HG03571 (cell line): ENCODE measurements around the gene HSP90B1.

Experiments
- ATAC-seq: cut with Tn5 transposase; IDR thresholded peaks from one replicate; pipeline ENCODE4 v1.9.1; 2021; ENCODE audit not compliant: unreplicated experiment

The HSP90B1 gene

DNA sequence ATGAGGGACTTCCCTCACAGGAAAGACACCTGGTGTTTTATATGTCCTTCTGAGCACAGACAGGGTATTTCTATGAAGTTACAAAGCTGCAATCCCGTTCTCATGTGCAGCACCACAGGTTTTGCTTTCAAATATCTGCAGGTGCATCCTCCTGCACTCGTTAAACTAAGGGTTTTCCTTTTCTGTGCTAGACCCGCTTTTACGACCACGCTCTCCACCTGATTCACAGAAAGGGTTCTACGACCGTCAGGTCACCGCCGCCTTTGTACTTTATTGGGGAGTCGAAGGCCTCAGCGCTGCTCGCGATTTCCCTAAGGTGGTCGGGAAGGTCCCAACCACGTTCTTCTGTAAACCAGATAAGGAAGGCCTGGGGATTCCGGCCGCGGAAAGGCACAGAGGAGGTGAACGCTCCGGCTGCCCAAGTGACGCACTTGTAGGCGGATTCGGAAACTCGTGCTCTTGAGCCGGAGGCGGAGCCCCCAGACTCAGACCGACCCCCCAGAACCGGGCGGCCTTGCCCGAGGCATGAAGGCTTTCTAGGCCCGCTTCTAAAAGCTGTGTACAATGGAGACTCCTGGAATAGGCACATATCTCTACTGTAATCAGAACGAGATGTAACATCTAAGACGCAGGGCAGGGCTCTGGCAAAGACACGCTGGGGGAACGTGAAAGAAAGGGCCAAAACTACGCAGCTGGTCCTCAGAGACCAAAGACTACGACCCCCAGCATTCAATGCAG lies 995 bp upstream of the HSP90B1 start:
- ATAC-seq: peak; percentile 20

DNA sequence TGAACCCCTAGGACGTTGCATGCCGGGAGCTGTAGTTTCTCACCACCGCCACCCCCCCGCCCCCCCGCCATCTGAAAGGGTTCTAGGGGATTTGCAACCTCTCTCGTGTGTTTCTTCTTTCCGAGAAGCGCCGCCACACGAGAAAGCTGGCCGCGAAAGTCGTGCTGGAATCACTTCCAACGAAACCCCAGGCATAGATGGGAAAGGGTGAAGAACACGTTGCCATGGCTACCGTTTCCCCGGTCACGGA lies 501 bp upstream of the HSP90B1 start:
- ATAC-seq: no peak

DNA sequence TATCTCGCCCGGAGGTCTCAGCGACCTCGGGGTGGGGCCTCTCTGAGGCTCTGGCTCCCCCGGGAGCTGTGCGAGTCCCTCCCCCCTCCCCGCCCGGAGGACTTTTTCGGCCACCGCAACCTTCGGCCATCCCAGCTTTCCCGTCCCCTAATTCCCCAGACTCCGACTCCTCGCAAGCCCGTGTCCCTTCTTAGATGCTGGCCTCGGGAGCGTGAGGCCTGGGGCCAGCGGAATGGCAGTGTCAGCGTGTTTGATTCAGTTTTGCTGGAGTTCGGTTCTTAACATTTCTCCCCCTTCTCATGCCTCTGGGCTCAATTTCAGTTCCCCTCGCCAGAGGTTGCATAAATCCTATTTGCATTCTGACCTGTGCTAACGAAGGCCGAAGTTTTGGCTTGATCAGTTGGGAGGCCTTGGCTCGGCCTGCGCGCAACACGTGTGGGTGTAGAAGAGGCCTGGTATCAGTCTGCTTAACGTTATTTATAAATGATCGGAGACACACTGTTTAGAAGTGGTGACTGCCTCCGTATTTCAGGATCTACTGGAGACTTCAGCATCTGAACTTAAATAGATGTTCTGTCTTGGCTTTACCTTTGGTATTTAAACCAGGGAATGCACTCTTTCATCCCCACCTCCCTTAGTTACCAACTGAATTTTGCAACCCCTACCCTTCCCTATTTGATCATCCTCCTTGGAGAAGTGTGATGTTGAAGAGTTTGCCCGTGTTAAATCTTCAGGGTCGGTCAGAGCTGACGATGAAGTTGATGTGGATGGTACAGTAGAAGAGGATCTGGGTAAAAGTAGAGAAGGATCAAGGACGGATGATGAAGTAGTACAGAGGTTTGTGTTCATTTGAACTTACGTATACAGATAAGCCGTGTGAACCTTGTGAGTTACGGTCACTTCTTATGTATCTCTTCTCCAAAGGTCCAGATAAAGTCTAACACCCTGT lies 851 bp downstream of the HSP90B1 start:
- no peak for ATAC-seq

DNA sequence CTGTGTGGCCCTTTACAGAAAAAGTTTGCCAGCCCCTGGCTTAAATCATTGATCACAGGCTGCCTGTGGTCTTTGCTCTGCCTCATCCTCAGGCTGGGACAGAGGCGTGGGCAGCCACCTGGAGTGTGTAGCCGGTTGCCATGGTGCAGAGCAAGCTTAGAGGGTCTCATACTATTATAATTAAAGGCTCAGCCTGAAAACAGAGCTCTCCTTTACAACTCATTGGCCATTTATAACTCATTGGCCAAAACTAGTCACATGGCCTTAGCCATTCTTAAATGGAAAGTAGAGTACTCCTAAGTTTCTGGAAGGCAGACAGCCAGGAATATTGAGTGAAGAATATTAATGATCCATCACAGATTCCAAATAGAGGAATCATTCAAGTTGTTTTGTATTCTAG lies 3.0 kb downstream of the HSP90B1 start:
- ATAC-seq: no peak

DNA sequence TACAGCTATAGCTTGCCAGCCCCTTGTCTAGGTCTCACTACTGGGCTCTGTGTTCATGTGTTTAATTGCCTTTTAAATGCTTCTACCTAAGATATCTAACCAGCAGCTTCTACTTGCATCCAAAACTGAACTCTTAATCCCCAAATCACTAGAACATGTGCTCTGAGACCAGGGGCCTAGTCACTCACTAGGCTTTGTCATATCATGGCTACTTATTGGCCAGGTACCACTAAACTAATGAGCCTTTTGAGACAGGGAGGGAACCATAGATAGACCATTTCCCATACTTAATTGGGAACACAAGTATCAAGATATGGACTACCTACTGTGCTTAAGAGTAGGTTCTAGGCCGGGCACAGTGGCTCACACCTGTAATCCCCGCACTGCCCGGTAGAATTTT lies 6.5 kb downstream of the HSP90B1 start:
- no peak for ATAC-seq

DNA sequence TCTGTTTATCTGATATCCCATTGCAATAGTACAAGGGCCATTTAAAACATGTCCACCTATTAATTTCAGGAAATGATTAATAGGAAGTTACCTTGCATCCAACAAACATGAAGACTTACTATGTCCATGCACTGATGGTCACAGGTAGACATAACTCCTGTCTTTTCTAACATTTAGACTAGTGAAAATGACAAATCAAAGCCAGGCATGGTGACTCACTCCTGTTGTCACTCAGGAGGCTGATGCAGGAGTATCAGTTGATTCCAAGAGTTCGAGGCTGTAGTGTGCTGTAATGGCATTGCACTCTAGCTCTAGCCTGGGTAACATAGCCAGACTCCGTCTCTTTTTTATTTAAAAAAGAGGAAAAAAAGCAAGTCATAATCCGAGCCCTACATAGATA lies 14.8 kb downstream of the HSP90B1 start:
- ATAC-seq: no peak

DNA sequence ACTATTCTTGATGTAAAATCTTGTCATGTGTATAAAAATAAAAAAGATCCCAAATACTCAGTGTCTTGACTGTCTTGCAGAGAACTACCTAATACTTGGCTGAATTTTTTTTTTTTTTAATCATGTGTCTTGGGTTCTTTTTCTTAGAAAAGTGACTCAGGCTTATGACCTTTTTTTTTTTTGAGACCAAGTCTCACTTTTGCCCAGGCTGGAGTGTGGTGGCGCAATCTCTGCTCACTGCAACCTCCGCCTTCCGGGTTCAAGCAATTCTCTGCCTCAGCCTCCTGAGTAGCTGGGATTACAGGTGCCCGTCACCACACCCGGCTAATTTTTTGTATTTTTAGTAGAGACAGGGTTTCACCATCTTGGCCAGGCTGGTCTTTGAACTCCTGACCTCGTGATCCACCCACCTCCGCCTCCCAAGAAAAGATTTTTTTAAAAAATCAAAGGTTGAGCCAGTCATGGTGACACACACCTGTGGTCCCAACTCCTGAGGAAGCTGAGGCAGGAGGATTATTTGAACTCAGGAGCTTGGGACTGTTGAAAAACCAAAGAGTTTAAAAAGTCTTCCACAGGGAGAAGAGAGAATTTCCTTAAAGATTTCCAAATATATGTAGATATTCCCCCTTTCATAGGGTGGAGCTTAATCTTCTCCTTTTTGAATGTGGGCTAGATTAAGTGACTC lies 17.8 kb downstream of the HSP90B1 start:
- ATAC-seq: no peak

DNA sequence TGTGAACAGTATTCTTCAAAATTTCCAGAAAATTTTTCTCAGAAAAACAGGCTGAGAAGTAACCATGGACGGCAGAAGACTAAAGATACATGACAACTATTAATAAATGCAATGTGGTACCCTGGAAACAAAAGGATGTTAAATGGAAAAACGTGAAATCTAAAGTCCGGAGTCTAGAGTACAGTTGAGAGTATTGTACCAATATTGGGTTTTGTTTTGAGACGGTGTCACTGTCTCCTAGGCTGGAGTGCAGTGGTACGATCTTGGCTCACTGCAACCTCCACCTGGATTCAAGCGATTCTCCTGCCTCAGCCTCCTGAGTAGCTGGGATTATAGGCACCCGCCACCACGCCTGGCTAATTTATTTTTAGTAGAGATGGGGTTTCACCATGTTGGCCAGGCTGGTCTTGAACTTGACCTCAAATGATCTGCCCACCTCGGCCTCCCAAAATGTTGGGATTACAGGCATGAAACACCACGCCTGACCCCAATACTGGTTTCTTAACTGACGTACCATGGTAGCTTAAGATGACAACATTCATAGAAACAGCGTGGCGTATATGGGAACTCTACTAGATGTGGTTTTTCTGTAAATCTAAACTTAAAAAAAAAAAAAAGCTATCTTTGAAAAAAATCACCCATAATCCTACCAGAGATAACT lies 18.7 kb downstream of the HSP90B1 start:
- ATAC-seq: no peak

DNA sequence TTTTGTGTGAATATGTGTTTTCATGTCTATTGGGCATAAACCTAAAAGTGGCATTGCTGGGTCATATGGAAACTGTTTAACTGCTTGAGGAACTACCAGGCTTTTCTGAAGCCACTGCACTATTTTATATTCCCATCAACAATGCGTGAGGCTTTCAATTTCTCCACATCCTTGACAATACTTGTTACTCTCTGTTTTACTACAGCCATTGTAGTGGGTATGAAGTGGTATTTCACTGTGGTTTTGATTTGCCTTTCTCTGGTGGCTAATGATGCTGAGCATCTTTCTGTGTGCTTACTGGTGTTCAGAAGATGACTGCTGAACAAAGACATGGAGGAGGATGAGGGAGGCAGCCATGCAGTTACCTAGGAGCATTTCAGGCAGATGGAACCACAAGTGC lies 22.3 kb downstream of the HSP90B1 start:
- ATAC-seq: no peak

DNA sequence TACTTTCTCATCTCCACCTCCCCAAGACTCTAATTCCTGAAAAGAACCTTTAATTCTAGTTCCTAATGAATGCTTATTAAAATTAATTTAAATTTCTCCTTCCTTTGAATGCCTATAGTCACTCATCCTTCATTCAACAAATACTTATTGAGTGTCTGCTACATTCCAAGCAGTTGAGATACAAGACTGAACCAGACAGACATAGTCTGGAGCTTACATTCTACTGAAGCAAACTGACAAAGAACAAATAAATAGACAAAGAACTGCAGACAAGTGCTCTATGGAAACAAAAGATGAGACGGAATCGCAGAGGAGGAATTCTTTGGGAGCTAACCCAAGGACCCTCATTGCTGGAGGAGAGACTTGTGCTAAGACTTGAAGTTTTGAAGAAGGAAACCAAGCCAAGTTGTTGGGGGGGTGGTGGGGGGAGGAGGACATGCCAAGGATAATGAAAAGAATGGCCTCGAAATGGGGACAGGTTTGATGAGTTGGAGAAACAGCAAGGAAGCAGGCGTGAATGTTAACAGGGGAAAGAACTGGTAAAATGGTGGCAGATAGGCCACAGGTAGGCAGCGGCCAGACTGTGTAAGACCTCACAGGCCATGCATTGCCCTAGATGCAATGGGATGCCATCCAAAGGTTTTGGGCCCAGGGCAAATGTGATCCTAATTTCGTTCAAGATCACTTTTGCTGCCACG lies 25.8 kb downstream of the HSP90B1 start:
- no peak for ATAC-seq

DNA sequence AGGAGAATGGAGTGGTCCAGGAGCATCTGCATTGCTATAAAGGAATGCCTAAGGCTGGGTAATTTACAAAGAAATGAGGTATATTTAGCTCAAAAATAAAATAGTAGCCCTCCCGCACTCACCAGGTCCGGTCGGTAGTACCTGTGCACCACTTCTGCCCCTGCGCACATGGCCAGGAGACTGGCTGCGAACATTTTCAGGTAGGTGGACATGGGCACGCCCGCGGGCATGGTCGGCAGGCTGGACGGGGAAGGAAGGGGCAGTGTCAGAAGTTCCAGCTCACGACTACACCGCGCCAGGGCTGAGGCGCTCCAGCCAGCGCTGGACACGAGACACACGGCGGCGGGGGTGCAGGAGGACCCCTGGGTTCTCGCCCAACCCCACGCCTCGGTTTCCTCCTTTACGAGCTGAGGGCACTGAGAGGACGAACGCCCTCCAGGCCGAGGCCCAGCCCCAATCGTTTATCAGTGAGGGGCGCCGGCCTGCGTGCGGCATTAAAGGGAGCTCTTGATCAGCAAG lies 26.4 kb downstream of the HSP90B1 start:
- peak; percentile 25 for ATAC-seq

DNA sequence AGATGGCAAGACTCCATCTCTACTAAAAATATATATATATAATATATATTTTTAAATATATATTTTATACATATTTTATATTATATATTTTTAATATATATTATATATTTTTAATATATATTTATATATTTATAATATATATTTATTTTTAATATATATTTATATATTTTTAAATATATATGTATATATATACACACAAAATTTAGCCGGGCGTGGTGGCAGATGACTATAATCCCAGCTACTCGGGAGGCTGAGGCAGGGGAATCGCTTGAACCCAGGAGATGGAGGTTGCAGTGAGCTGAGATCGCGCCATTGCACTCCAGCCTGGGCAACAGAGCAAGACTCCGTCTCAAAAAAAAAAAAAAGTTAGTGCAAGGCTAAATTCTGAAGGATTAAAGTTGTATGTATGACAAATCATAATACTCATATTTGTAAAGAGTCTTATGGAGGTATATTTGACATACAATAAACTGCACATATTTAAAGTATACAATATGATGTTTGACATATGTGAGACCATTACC lies 27.7 kb downstream of the HSP90B1 start:
- no peak for ATAC-seq

DNA sequence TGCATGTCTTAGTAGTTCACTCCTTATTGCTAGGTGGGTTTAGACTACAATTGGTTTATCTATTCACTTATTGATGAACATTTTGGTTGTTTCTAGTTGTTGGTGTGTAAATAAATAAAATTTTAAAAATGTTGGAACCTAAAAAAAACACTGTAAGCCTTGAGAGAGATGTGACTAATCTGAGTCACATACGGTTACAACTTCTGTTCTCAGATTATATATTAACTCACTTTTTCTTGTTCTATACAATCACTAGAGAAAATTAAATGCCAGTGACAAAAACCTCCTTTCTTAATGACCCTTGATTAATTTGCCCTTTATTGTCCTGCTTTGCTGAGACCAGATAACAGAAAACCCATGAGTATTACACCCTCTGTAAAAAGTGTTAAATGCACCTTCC lies 28.4 kb downstream of the HSP90B1 start:
- ATAC-seq: no peak

DNA sequence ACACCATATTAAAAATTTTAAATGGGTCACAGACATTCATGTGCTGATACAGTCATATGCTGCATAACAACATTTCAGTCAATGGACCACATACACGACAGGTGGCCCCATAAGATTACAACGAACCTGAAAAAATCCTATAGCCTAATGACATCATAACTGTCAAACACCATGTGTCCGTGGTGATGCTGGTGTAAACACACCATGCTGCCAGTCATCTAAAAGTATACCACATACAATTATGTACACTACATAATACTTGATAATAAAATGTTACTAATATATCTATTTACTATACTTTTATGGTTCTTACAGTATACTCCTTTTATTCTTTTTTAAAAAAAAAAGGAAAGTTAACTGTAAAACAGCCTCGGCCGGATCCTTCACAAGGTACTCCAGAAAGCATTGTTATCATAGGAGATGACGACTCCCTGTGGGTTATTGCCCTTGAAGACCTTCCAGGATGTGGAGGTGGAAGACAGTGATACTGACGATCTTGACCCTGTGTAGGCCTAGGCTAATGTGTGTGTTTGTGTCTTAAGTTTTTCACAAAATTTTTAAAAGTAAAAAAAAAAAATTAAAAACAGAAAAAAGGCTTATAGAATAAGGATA lies 30.5 kb downstream of the HSP90B1 start:
- ATAC-seq: no peak

DNA sequence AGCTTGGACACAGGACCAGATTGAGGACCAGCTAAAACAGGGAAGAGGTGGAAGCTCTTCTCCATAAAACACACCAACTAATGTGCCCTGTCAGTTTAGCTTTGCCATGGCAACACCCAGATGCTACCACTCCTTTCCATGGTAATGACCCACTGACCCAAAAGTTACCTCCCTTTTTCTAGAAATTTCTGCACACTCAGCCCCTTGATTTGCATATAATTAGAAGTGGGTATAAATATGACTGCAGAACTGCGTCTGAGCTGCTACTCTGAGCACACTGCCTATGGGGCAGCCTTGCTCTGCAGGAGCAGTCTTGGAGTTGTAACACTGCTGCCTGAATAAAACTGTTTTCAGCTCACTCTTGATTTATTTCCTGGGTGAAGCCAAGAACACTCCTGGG lies 32.3 kb downstream of the HSP90B1 start:
- no peak for ATAC-seq

DNA sequence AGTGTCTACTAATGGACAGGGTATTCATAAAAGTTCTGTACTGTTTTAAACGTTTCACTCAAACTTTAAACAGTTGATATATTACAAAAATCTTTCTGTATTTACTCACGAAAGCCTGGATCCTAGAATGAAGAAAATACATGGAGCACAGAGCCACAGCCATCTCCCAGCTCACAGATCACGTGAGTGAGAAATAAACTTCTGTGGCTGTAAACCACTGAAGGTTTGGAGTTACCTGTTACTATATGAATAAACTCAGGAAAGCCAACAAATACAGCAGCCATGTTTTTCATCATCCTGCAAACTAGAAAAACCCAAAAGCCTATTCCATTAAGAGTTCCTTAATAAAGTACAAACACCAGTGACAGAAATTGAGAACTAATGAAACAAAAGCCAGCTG lies 34.6 kb downstream of the HSP90B1 start:
- ATAC-seq: no peak

DNA sequence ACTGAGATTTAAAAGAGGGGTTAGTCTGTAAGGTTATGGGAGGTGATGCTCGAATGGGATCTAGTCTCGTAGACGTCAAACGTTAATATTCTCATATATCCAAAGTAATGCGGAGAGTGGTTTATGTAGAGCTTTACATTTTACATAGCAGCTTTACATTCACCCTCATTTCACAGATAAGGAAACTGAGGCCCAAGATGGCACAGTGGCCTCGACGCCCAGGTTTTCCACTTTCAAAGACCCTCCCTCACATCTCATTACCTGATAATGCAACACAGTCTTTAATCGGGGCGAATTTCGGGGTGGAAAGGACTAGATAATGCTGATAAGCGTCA lies 35.0 kb downstream of the HSP90B1 start:
- ATAC-seq: no peak

DNA sequence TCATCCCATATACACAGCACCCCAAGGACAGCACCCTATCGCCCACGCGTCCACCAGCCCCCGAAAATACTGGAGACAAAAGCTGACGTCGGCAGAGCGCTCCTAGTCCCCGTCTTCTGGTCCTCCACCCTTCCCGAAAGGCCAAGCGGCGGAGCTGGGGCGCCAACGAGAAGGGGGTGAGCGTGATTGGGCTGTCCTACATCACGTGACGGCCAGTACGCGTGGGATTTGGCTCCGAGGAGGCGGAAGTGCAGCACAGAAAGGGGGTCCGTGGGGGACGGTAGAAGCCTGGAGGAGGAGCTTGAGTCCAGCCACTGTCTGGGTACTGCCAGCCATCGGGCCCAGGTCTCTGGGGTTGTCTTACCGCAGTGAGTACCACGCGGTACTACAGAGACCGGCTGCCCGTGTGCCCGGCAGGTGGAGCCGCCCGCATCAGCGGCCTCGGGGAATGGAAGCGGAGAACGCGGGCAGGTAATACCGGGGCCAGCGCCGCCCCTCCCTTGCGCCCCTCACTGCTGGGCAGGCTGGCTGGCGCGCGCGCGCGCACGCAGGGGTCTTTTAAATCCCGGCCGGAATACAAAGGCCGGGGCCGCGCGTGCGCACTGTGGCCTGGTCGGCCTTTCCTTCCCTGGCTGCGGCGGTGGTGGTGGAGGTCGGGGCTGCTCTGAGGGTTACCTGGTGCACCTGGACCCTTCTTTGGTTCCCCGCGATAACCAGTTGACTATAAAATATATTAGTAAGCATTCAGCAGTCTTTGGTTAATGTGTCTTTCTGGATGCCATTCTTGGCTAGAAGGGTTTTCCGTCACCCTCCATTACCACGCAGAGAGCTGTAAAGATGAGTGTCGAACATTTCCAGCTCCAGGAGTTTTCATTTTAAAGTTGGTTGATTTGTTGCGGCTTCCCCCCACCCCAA lies 35.6 kb downstream of the HSP90B1 start, which contains the start of gene TDG:
TDG (plus strand) TSS at position 283 of the 915 bp plus-strand sequence; CDS start at position 449, 166 bp downstream.
- peak; percentile 92 for ATAC-seq

DNA sequence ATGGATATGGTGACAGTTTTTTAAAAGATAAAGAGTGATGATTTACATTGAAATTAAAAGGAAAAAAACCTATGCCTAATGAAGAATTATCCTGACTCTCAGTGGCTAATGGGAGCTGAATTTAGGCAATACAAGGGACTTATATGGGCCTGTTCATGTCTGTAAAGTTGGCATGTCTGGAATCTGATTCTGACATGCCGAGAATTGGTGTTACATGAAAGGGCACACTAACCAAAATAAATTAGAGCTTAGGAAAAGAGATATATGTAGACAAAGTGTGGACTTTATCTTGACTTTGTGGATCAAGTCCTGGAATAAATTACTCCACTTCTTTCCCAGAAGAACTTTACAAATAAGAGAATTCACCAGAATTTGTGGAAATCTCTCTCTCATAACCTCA lies 36.5 kb downstream of the HSP90B1 start:
- ATAC-seq: no peak
